NOMO-1 (cell line): ENCODE measurements around the gene FKBP1B.
"Not testable (repeated sequence)": the region's sequence is repeated elsewhere in the genome, so short reads cannot be mapped to it uniquely, and the experiment has no call there.

Experiments
- DNase-seq, 2 experiments: peaks; one replicate each; lab custom pipeline; 2025; ENCODE audit not compliant: unreplicated experiment in 2 of 2; lab: John Stamatoyannopoulos, UW

The FKBP1B gene

DNA sequence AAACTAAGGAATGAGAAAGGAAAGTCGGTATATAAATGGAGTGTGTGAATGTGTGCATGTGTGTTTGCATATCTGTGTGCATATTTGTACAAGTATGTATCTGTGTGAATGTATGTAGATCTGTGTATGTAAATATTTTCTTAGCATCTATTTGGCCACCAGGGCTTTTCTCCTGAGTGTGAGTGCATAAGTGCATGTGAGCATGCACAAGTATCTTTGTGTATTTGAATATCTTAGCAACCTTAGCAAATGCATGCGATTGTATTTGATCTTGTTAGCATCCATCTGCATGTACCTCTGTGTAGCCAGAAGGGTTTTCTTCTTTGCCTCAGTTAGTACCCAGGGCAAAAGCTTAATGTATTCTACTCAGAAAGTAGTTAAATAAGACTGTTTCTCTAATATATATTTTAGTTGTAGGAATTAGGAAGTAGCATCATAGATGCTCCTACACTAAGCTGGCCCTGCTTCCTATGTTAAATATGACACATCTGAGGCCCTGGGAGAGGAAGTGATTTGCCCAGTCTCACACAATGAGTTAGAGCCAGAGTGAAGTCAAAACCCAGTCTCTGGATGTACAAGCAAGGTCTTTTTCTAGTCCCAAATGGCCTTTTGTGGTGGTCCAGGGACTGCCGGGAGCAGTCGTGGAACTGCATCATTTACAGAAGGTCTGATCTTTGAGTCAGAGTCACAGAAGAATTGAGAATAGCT is 9.2 kb downstream of the FKBP1B start:
- DNase-seq, result no peak

DNA sequence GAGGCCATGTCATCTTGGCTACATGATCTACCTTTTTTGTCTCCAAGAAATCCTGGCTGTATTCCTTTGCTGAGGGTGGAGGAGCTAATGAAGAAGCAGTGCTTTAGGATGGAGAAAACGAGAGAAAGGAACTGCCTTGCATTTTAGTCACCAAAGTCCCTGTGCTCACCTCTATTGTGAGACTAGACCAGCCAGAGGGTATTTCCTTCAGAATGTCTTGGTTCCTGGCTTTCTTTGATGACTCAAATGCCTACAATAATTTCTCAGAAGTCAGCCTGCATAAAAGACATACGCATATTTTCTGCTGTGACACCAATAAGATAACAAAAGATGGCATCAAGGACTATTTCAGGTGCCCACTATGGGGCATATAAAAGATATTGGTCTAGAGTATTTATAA is 15.8 kb downstream of the FKBP1B start:
- no peak for DNase-seq

DNA sequence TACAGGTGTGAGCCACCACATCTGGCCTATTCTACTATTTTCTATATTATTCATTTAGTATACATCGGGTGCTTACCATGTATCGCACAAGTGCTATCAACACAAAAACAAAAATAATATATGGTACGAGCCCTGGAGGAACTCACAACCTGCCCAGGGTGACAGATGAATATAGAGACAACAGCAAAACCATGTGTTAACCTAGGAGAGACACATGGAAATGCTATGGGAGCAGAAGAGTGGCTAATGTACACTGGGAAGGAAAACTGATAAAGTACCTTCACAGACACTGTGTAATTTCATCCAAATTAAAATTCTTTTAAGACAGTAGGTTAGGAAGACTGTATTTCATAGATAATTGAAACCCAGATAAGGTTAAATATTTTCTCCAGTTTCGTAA is 22.7 kb downstream of the FKBP1B start:
- no peak for DNase-seq

DNA sequence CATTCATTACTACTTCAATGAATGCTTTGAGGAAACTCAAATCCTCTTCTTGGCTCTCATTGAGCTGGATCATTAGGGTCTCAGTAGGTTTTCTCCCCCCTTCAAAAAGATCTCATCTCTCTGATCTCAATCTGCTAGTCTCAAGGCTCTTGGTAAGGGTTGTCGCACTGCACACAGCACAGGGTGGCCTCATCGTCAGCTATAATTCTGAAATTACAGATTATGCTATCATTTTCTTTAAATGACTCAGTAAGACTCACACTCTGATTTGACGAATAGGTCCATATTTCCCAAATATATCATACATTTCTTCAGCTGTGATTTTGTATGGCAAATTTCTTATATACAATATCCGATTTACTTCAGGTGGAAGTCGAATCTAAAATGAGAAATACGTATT is 24.3 kb downstream of the FKBP1B start:
- DNase-seq, result no peak

DNA sequence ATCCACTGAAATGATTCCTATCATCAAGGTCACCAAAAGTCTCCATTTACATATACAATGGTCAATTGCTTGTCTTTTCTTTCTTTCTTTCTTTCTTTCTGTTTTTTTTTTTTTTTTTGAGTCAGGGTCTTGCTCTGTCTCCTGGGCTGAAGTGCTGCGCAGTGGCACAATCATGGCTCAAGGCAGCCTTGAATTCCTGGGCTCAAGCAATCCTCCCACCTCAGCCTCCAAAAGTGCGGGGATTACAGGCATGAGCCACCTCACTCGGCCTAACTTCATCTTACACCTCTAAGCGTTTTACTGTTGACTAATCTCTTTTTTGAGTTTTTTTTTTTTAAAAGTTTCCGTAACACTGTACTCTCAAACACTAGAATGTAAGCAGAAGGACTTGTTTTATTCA is 25.7 kb downstream of the FKBP1B start:
- no peak for DNase-seq

DNA sequence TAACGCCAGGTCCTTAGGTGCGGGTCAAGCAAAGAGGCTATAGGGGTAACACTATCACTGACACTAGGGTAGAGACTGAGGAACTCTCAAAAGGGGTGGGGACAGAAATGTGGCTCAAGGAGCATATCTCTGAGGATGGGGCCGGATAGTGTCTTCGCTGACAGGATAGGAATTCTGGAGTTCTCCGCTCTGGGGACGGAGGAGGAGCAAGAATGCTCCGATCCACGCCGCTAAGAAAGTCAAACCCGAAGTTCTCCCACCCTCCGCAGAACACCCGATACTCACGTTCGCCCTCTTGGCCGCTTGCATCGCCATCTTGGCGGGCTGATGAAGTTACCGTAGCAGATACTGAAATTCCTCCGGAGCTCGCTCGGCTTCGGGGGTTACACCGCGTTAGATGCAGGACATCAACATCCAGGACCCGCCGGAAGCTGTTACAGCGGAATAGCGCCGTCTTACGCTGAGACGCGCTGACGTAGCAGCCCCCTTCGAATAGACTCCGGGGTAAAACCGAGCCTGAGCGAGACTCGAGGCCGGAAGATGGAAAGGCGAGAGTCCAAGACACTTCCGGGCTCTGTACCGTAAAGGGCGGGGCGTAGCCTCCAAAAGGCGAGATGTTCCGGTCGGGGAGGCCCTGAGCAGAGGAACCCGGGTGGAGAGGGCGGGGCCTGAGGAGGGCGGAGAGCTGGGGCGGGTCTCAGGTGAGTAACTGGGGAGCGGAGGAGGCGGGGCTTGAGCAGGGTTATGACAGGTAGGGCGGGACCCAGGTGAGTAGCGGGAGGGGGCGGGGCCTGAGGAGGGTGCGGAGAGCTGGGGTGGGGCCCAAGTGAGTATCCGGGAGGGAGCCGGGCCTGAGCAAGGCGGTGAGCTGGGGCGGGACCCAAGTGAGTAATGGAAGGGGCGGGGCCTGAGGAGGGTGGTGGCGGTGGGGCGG is 26.6 kb downstream of the FKBP1B start, which contains the start of gene SF3B6:
TSS of gene SF3B6 (minus strand) at position 412 of the 934 bp plus-strand sequence. CDS start at position 315, 97 bp downstream.
- peak; percentile 97 to 98 for DNase-seq

DNA sequence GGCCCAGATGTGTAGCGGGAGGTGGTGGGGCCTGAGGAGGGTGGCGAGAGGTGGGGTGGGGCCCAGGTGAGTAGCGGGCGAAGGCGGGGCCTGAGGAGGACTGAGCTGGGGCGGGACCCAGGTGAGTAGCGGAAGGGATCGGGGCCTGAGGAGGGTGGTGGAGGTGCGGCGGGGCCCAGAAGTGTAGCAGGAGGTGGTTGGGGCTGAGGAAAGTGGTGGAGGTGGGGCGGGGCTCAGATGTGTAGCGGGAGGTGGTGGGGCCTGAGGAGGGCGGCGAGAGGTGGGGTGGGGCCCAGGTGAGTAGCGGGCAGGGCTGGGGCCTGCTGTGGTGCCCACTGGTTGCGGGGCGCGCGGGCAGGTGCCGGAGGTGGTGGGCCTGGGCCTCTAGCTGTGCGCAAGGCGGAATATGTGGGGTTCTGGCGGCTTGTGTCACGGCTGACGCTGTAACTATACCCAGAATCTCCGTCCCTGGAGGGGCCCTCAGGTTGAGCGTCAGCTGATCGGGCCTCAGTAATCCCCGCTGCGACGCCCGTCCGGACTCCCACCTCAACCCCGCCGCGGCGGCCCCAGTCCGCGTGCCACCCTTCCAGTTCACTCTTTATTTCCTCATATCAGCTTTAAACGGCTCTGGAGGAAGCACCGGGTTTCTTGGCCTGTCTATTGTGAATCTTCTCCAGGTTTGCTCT is 27.5 kb downstream of the FKBP1B start:
- peak; percentile 66 to 68 for DNase-seq

DNA sequence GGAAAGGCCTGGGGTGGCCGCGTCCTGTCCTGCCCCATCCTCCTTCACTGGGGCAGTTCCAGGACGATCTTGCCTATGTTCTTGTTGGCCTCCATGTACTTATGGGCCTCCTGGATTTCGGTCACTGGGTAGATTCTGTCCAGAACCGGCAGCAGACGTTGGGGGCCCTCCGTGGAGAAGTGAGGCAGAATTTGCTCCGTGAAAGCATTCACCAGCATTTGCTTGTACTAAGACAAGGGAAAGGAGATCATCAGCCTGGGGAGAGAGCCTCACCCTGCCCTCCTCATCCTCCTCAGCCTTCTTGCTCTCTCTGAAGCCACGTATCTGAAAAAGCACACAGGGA is 28.0 kb downstream of the FKBP1B start:
- peak in 1 of 2 experiments; percentile 11 for DNase-seq

DNA sequence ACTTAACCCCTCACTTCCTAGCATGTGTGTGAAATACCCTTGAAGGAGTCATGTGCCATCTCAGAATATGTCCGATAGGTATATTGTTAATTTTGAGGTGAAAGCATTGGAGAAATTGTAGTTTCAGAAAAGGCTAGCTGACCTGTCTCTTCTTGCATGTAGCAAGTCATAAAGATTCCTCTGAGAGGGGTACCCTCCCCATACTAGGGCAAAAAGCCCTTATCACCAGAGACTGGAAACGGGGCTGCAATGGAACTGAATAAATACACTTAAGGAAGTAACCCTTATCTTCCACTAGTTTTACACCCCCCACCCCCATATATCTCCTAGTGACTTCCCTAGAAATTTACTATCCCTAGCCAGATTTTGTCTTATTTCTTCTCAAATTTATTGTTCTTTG is 28.3 kb downstream of the FKBP1B start:
- no peak for DNase-seq

DNA sequence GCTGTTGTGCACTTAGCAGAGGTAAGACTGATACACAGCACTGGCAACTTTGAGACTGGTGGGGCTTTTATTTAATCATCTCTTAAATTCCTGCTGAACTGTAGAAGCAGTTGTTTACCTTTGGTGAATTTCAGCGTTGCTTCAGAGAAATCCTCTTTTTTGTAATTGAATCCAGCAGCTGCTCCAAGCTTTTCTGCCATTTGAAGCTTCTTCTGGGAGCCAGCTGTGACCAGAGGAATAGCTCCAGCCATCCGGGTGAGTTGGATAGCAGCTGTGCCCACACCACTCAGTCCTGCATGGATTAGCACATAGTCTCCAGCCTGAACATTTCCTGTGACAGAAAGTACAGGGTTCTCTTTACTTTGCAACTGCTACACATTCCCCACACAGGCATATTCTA is 31.2 kb downstream of the FKBP1B start:
- DNase-seq, result no peak

DNA sequence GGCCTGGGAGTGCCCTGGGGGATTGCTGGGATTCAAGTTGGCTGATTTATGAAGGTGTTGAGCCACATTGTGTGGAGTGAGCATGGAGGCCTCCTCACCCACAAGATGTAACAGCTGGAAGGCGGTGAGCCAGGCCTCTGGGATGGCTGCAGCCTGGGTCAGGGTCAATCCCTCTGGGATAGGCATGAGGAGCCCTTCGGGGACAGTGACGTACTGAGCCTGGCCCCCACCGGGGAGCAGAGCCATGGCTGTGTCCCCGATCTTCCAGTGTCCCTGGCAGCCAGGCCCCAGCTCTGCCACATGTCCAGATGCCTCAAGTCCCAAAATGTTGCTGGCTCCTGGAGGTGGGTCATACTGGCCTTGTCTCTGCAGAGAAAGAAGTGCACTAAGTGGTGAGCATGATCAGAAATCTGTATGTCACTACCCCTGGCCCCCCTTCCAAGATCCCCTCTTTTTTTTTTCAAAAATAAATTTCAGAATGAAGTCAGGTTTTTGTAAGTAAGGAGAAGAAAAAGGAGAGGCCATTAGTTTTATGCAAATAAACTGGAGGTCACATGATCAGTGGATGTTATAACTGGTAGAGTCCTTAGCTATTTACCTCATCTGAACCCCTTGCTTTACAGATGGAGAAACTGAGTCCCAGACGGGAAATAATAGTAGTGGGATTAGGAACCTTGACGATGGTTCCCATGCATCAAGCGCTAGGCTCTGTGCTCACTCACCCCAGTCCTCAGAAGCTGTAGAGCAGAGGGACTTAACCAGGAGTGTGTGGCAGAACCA is 33.4 kb downstream of the FKBP1B start:
- no peak for DNase-seq

DNA sequence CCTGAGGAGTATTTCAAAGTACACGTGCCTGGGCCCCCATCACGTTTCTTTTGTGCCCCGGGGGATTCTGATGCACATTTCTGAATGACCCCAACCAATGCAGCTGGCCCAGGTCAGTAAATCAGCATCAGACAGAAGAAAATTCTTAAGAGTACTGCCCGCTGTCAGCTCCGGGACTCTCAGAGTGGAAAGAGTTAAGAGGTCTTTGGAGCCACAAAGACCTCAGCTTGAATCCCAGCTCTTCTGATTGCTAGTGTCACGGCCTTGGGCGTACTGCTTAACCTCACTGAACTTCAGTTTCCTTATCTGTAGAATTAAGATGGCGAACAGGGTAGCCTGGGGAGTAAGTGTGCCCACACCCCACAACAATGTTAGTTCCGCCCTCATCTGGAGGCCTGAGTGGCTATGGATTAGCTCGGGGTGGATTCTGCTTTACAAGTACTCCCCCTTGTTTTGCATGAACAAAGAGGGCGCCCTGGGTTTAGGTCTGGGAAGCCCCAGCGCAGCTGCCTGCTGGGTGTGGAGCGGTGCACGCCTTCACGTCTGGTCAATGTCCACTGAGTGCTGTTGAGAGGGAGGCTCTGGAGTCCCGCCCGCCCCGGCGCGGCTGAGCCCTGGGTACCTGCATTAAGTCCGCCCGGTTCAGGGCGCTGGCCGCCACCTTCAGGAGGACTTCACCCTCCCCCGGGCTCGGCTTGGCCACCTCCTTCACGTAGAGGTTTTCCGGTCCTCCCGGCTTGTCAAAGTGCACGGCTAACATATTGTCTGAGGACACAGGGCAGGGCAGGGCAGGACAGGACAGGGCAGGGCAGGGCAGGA is 34.2 kb downstream of the FKBP1B start:
- peak in 1 of 2 experiments; percentile 6 for DNase-seq

DNA sequence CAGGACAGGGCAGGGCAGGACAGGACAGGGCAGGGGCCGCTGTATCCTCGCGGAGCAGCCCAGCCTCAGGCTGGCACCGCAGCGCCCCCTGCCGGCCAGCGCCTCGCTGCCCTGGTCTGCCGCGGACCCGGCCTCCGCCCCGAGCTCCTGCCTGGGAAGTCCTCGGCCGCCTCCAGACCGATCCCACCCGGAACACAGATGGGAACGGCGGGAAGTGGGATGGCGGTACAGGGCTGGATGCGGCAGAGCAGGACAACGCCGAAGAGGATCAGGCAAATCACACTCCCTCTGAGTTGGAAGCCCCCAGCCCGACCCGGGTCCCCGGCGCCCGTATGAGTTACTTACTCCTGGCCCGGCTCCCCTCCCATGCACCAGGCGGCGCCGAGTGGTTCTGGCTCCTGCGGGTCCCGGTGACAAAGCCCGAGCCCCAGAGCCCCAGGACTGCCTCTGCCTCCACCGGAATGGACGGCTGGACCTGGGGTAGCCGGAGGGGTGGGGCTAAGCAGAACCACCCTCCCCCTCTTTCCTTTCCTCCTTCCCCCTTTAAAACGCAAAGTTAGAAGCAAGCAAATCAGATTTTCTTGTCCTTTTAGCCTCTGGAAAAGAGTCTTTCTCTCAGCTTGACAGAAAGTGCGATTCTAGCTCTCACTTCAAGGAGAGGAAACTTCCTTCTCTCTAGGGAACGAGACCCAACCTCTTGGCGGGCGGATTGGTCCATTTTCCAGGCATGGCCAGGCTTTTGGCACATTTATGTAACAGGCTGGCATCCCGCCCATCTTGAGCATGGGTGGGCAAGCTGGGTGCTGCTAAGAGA is 35.1 kb downstream of the FKBP1B start, which contains the start of gene TP53I3:
TSS of gene TP53I3 (minus strand) at position 449 of the 814 bp plus-strand sequence. CDS start 508 bp downstream, outside the sequence.
- DNase-seq, result peak; percentile 10 to 15

DNA sequence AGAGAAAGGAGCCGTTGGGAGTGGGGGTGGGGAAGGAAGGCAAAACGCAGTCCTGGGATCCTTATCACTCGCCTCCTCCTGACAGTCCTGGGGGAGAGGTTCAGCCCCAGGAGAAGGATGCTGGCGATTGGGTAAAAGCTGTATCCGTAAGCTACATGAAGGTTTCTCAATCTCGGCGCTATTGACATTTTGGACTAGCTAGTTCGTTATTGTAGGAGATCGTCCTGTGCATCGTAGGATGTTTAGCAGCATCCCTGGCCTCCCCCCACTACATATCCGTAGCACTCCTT is 35.6 kb downstream of the FKBP1B start:
- no peak for DNase-seq

DNA sequence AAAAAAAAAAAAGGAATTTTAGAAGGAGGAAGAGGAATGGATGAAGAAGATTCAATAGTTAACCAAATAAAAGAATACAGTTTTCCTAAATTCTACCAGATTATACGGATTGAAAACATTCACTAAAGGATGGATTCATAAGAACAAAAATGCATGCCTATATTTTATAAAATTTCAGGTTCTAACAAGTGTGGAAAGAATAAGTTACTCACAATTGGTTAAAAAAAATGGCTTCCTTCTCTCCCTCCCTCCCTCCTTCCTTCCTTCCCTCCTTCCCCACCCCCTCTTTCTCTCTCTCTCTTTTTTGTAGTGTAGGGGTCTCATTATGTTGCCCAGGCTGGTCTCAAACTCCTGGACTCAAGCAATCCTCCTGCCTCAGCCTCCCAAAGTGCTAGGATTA is 36.7 kb downstream of the FKBP1B start:
- no peak for DNase-seq

DNA sequence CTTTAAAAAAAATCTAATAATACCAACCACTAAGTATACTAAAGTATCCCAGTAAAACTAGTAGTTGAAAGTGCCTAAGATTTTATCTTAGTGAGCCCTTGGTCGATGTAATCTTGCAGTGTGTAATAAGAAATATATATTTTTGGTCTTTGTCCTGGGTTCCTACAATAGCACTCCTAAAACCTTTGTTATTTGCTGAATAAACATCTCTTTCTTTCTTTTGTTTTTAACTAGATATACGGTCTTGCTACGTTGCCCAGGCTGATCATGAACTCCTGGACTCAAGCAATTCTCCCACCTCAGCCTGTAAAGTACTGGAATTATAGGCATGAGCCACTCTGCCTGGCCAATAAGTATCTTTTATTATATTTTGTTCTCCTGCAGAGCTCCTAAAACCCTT is 37.5 kb downstream of the FKBP1B start:
- DNase-seq, result no peak

DNA sequence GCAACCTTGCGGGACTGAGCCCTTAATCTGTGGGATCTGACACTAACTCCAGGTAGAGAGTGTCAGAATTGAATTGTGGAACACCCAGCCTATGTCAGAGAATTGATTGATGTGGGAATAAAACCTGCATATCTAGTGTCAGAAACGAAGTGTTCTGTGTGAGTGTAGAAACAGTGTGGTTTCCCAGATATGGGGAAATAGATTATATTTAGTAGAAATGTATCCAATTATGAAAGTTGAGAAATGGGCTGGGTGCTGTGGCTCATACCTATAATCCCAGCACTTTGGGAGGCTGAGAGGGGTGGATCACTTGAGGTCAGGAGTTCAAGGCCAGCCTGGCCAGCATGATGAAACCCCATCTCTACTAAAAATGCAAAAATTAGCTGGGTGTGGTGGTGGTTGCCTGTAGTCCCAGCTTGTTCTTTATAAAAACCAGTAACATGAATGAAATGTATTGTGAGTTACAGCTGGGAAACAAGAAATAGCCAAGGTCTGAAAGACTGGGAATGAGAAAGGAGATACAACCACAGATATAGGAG is 39.3 kb downstream of the FKBP1B start:
- peak; percentile 68 to 75 for DNase-seq

DNA sequence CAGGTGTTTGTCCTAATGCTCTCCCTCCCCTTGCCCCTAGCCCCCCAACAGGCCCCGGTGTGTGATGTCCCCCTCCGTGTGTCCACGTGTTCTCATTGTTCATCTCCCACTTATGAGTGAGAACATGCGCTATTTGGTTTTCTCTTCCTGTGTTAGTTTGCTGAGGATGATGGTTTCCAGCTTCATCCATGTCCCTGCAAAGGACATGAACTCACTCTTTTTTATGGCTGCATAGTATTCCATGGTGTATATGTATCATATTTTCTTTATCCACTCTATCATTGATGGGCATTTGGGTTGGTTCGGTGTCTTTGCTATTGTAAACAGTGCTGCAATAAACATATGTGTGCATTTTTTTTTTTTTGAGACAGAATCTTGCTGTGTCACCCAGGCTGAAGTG is 43.7 kb downstream of the FKBP1B start:
- not testable (repeated sequence) for DNase-seq
